HepG2 (cell line): ENCODE measurements around the gene MST1R. TPM values are rescaled to one million over a fixed set of nuclear protein-coding genes. Genes with fewer than 3 reads are reported as not detected.

ENCODE experiments used
- ELF3 ChIP-seq: IDR thresholded peaks from 2 replicates; pipeline ENCODE4 v1.6.1; 2016; ENCODE audit warnings: missing genetic modification reagents, missing compliant biosample characterization
- MED13 ChIP-seq: sonication (generic); formaldehyde crosslinking; IDR thresholded peaks from 2 replicates; pipeline ENCODE4 v1.5.0; 2020; ENCODE audit warnings: missing genetic modification reagents
- NFE2 ChIP-seq: sonication (generic); formaldehyde crosslinking; IDR thresholded peaks from 2 replicates; pipeline ENCODE4 v1.4.0; 2020; ENCODE audit warnings: missing genetic modification reagents
- PHF8 ChIP-seq: sonication (generic); formaldehyde crosslinking; IDR thresholded peaks from 2 replicates; pipeline ENCODE4 v1.5.0; 2020; ENCODE audit warnings: missing genetic modification reagents
- REL ChIP-seq: sonication (generic); formaldehyde crosslinking; conservative IDR thresholded peaks from 2 replicates; pipeline ENCODE4 v1.8.0; 2022; ENCODE audit warnings: mild to moderate bottlenecking, missing genetic modification reagents, moderate library complexity
- RXRA ChIP-seq: sonication (generic); formaldehyde crosslinking; IDR thresholded peaks from 2 replicates; pipeline ENCODE4 v1.5.1; 2020; ENCODE audit warnings: missing genetic modification reagents
- RXRB ChIP-seq: IDR thresholded peaks from 2 replicates; pipeline ENCODE4 v1.6.1; 2016; ENCODE audit warnings: borderline replicate concordance, missing genetic modification reagents, missing compliant biosample characterization
- SNAPC2 ChIP-seq: sonication (generic); formaldehyde crosslinking; IDR thresholded peaks from 2 replicates; pipeline ENCODE4 v1.8.1; 2022; ENCODE audit warnings: mild to moderate bottlenecking, missing genetic modification reagents
- ZNF101 ChIP-seq: sonication (generic); formaldehyde crosslinking; IDR thresholded peaks from 2 replicates; pipeline ENCODE4 v1.4.0; 2020; ENCODE audit warnings: mild to moderate bottlenecking, low read depth, missing genetic modification reagents, borderline replicate concordance
- ZNF224 ChIP-seq: sonication (generic); formaldehyde crosslinking; IDR thresholded peaks from 2 replicates; pipeline ENCODE4 v1.5.0; 2020; ENCODE audit warnings: mild to moderate bottlenecking, missing genetic modification reagents
- ZNF326 ChIP-seq: sonication (generic); formaldehyde crosslinking; IDR thresholded peaks from 2 replicates; pipeline ENCODE4 v1.4.0; 2020; ENCODE audit warnings: missing genetic modification reagents, borderline replicate concordance
- ZNF549 ChIP-seq: sonication (generic); formaldehyde crosslinking; IDR thresholded peaks from 2 replicates; pipeline ENCODE4 v1.5.0; 2020; ENCODE audit warnings: missing genetic modification reagents
- ZNF782 ChIP-seq: sonication (generic); formaldehyde crosslinking; IDR thresholded peaks from 2 replicates; pipeline ENCODE4 v1.4.0; 2020; ENCODE audit warnings: missing genetic modification reagents, mild to moderate bottlenecking, borderline replicate concordance
- polyA plus RNA-seq, 8 experiments: library from polyadenylated mRNA; depleted of rRNA in 3 of 8; stranded (reverse) in 7 of 8; unstranded in 1 of 8; fragments of >200 nt; fragmentation: Illumina TruSeq in 4 of 8; extraction: Trizol in 4 of 8; gene quantifications; 2 replicates each; pipeline versions ENCODE4 v1.2.1 to v1.2.3, GENCODE V29; 2011 to 2016; ENCODE audit warnings: low read depth in 4 of 8, missing spikeins in 1 of 8, mixed read lengths in 1 of 8; ENCODE audit not compliant: insufficient read depth in 1 of 8
- total RNA-seq, 5 experiments: library from RNA; depleted of rRNA; stranded (reverse); fragments of >200 nt; fragmentation: Illumina TruSeq; extraction: Trizol; gene quantifications; 2 replicates each; pipeline ENCODE4 v1.2.3, GENCODE V29; 2016; ENCODE audit warnings: low read depth in 1 of 5
- TF ChIP-seq, protein P1 (sequence below): sonication (generic); formaldehyde crosslinking; IDR thresholded peaks from 2 replicates; pipeline ENCODE4 v1.5.0; 2020; ENCODE audit warnings: mild to moderate bottlenecking, missing genetic modification reagents, borderline replicate concordance

MST1R gene
- total and polyA plus RNA-seq, 2 of the 13 experiments (the other 11 are each of a cell fraction or from before 2014, with no cell fraction given), result 0.11 to 0.77 TPM

- TF ChIP-seq, protein P1, sequence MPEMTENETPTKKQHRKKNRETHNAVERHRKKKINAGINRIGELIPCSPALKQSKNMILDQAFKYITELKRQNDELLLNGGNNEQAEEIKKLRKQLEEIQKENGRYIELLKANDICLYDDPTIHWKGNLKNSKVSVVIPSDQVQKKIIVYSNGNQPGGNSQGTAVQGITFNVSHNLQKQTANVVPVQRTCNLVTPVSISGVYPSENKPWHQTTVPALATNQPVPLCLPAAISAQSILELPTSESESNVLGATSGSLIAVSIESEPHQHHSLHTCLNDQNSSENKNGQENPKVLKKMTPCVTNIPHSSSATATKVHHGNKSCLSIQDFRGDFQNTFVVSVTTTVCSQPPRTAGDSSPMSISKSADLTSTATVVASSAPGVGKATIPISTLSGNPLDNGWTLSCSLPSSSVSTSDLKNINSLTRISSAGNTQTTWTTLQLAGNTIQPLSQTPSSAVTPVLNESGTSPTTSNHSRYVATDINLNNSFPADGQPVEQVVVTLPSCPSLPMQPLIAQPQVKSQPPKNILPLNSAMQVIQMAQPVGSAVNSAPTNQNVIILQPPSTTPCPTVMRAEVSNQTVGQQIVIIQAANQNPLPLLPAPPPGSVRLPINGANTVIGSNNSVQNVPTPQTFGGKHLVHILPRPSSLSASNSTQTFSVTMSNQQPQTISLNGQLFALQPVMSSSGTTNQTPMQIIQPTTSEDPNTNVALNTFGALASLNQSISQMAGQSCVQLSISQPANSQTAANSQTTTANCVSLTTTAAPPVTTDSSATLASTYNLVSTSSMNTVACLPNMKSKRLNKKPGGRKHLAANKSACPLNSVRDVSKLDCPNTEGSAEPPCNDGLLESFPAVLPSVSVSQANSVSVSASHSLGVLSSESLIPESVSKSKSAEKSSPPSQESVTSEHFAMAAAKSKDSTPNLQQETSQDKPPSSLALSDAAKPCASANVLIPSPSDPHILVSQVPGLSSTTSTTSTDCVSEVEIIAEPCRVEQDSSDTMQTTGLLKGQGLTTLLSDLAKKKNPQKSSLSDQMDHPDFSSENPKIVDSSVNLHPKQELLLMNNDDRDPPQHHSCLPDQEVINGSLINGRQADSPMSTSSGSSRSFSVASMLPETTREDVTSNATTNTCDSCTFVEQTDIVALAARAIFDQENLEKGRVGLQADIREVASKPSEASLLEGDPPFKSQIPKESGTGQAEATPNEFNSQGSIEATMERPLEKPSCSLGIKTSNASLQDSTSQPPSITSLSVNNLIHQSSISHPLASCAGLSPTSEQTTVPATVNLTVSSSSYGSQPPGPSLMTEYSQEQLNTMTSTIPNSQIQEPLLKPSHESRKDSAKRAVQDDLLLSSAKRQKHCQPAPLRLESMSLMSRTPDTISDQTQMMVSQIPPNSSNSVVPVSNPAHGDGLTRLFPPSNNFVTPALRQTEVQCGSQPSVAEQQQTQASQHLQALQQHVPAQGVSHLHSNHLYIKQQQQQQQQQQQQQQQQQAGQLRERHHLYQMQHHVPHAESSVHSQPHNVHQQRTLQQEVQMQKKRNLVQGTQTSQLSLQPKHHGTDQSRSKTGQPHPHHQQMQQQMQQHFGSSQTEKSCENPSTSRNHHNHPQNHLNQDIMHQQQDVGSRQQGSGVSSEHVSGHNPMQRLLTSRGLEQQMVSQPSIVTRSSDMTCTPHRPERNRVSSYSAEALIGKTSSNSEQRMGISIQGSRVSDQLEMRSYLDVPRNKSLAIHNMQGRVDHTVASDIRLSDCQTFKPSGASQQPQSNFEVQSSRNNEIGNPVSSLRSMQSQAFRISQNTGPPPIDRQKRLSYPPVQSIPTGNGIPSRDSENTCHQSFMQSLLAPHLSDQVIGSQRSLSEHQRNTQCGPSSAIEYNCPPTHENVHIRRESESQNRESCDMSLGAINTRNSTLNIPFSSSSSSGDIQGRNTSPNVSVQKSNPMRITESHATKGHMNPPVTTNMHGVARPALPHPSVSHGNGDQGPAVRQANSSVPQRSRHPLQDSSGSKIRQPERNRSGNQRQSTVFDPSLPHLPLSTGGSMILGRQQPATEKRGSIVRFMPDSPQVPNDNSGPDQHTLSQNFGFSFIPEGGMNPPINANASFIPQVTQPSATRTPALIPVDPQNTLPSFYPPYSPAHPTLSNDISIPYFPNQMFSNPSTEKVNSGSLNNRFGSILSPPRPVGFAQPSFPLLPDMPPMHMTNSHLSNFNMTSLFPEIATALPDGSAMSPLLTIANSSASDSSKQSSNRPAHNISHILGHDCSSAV, result no peak
- TF ChIP-seq SNAPC2 (no peak), RXRA (no peak; the same call in none of the 2 replicates), PHF8 (peak; percentile 89), RXRB (CRISPR knock-in tag) (peak; percentile 45; the same call in 1 of the 2 replicates), ZNF326 (CRISPR knock-in tag) (no peak), NFE2 (CRISPR knock-in tag) (no peak), MED13 (CRISPR knock-in tag) (no peak; the same call in 1 of the 2 replicates), ZNF782 (CRISPR knock-in tag) (no peak), ZNF224 (CRISPR knock-in tag) (0 out of 2 replicates have a peak, but pooled peaks have one; percentile 52), ELF3 (CRISPR knock-in tag) (peak; percentile 45; the same call in 1 of the 2 replicates), REL (CRISPR knock-in tag) (no peak), ZNF101 (CRISPR knock-in tag) (no peak), ZNF549 (CRISPR knock-in tag) (no peak)
These were observed 25.9 kb upstream of the MST1R start, which contains the start of gene MON1A (continued) for GRCh38 chr3:49929291-49930167.
